CD14-positive monocyte (primary cell): Measurements from ENCODE around the gene NHERF2. TPM values are rescaled to one million over a fixed set of nuclear protein-coding genes. Genes with fewer than 3 reads are reported as not detected.

ENCODE experiments used
- DNase-seq, 3 donors: peaks; one replicate each; pipeline ENCODE4 v3.0.0-alpha.2; 2011 to 2022
- H2AFZ ChIP-seq: 2 replicates; pipeline ENCODE4 v1.6.0; 2012; ENCODE audit warnings: mild to moderate bottlenecking, low read depth, low read length, inconsistent platforms; ENCODE audit not compliant: insufficient read depth, poor library complexity, severe bottlenecking
- H3K27ac ChIP-seq, 2 donors: 1 replicate in 1 of 2; 2 replicates in 1 of 2; pipeline ENCODE4 v1.5.1; 2012 to 2013; ENCODE audit warnings: low read length in 2 of 2, control low read depth in 1 of 2, inconsistent platforms in 1 of 2, low read depth in 1 of 2, mild to moderate bottlenecking in 1 of 2
- H3K27me3 ChIP-seq, 2 donors: one replicate each; pipeline versions ENCODE4 v1.6.0 to v1.6.1; 2011 to 2013; ENCODE audit warnings: low read length in 2 of 2; ENCODE audit not compliant: control insufficient read depth in 2 of 2, insufficient read depth in 2 of 2
- H3K36me3 ChIP-seq, 2 donors: replicated peaks in 1 of 2; 1 replicate in 1 of 2; 2 replicates in 1 of 2; pipeline versions ENCODE4 v1.5.1 to v1.6.1; 2012 to 2013; ENCODE audit warnings: low read length in 2 of 2, control low read depth in 1 of 2, inconsistent platforms in 1 of 2, mild to moderate bottlenecking in 1 of 2; ENCODE audit not compliant: insufficient read depth in 2 of 2, control insufficient read depth in 1 of 2
- H3K4me1 ChIP-seq, 2 donors: 1 replicate in 1 of 2; 2 replicates in 1 of 2; pipeline versions ENCODE4 v1.5.1 to v1.6.1; 2012 to 2013; ENCODE audit warnings: low read length in 2 of 2, control low read depth in 1 of 2, inconsistent platforms in 1 of 2, mild to moderate bottlenecking in 1 of 2, moderate library complexity in 1 of 2; ENCODE audit not compliant: insufficient read depth in 2 of 2, control insufficient read depth in 1 of 2
- H3K4me2 ChIP-seq: replicated peaks from 2 replicates; pipeline ENCODE3; 2012; ENCODE audit warnings: low read length, moderate library complexity, mild to moderate bottlenecking; ENCODE audit not compliant: poor library complexity, severe bottlenecking; ENCODE audit errors: extremely low read depth
- H3K4me3 ChIP-seq, 3 experiments: fragments of 200-600 bp in 1 of 3; sonication (generic) in 1 of 3; replicated peaks in 1 of 3; 1 replicate in 2 of 3; 2 replicates in 1 of 3; pipeline ENCODE4 v1.5.1; 2011 to 2013; ENCODE audit warnings: low read length in 3 of 3, mild to moderate bottlenecking in 3 of 3, control low read depth in 2 of 3, low read depth in 2 of 3, inconsistent platforms in 1 of 3, moderate library complexity in 1 of 3
- H3K79me2 ChIP-seq: 2 replicates; pipeline ENCODE4 v1.6.0; 2012; ENCODE audit warnings: mild to moderate bottlenecking, control low read depth, inconsistent platforms, low read length, moderate library complexity; ENCODE audit not compliant: insufficient read depth
- H3K9ac ChIP-seq: 2 replicates; pipeline ENCODE4 v1.6.0; 2017; ENCODE audit warnings: low read length, mild to moderate bottlenecking; ENCODE audit not compliant: insufficient read depth, poor library complexity, severe bottlenecking
- H3K9me3 ChIP-seq, 2 donors: replicated peaks in 1 of 2; 1 replicate in 1 of 2; 2 replicates in 1 of 2; pipeline versions ENCODE4 v1.5.1 to v1.6.1; 2012 to 2013; ENCODE audit warnings: low read length in 2 of 2, control low read depth in 1 of 2; ENCODE audit not compliant: control insufficient read depth in 1 of 2, insufficient read depth in 1 of 2
- H4K20me1 ChIP-seq: 2 replicates; pipeline ENCODE4 v1.6.0; 2012; ENCODE audit warnings: mild to moderate bottlenecking, low read length, control low read depth, moderate library complexity; ENCODE audit not compliant: insufficient read depth
- H3K27ac Mint-ChIP-seq, 7 donors: one replicate each; pipeline ENCODE4 v1.8.0; 2020; ENCODE audit warnings: mild to moderate bottlenecking in 7 of 7, mixed read lengths in 7 of 7, moderate library complexity in 6 of 7, inconsistent platforms in 2 of 7
- H3K27me3 Mint-ChIP-seq, 3 donors: one replicate each; pipeline ENCODE4 v1.8.0; 2021 to 2022; ENCODE audit warnings: low read depth in 3 of 3, mild to moderate bottlenecking in 3 of 3, mixed read lengths in 3 of 3, moderate library complexity in 3 of 3, inconsistent platforms in 1 of 3
- H3K36me3 Mint-ChIP-seq, 2 donors: one replicate each; pipeline ENCODE4 v1.8.0; 2020; ENCODE audit warnings: mixed read lengths in 2 of 2, inconsistent platforms in 1 of 2, mild to moderate bottlenecking in 1 of 2
- H3K4me1 Mint-ChIP-seq: one replicate; pipeline ENCODE4 v1.8.0; 2020; ENCODE audit warnings: mild to moderate bottlenecking, mixed read lengths
- H3K4me3 Mint-ChIP-seq, 2 donors: one replicate each; pipeline ENCODE4 v1.8.0; 2020; ENCODE audit warnings: mild to moderate bottlenecking in 2 of 2, mixed read lengths in 2 of 2, moderate library complexity in 1 of 2
- H3K9me3 Mint-ChIP-seq, 7 donors: one replicate each; pipeline ENCODE4 v1.8.0; 2020 to 2022; ENCODE audit warnings: mixed read lengths in 7 of 7, mild to moderate bottlenecking in 6 of 7, moderate library complexity in 6 of 7, inconsistent platforms in 2 of 7
- WGBS: methylation state at CpG from one replicate; pipeline ENCODE4 v1.1.5; 2013; ENCODE audit warnings: missing lambda C conversion rate; ENCODE audit not compliant: insufficient coverage; 5-methylcytosine and 5-hydroxymethylcytosine counted together
- intact Hi-C, 2 donors: fragments of 100-400 bp; cut with micrococcal nuclease; formaldehyde crosslinking; loops; one replicate each; pipeline versions ENCODE4 v1.15.0 to v1.15.1; 2023
- polyA plus RNA-seq, 3 donors: library from polyadenylated mRNA; depleted of rRNA in 1 of 3; unstranded in 2 of 3; stranded (reverse) in 1 of 3; fragments of 300-500 nt in 2 of 3; fragments of >200 nt in 1 of 3; fragmentation: Illumina TruSeq in 2 of 3; gene quantifications; 1 replicate in 2 of 3; 2 replicates in 1 of 3; pipeline ENCODE4 v1.2.3, GENCODE V29; 2012 to 2021
- TF ChIP-seq, protein P1 (sequence below): fragments of 200-600 bp; IDR thresholded peaks from one replicate; pipeline ENCODE4 v1.8.0; 2022; ENCODE audit warnings: antibody characterized with exemption, mild to moderate bottlenecking

Gene NHERF2
- polyA plus RNA-seq, 3 donors, result 0.66 to 8.2 (median 0.78) TPM

DNA sequence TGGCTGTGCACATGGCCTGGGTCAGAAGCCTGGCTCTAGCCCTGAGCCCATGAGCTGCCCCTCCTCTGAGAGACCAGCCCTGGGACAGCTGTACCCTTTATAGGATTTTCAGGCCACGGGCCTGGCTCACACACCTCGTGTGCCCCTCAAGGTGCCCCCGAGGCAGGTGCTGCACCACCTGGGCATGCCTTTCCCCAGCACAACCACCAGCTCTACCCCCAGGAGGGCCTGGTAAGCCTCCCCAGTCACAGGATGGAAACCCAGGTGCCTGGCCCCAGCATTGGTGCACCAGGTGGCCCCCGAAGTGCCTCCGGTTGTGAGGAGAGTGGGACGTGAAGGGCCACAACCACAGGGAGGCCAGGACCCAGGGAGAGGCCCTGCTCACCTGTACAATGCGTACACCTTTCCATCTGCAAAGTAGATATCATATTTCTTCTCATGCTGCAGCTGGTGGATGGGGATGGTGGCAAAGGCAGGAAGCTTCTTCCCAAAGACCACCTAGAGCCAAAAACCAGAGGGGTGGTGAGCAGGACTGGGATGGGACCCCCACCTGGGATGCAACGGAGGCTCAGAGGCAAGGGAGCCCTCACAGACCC is 23.4 kb upstream of the NHERF2 start:
- Histone ChIP-seq H4K20me1 (peaks cover 63% of the 10 kb centered on the region), H3K4me2 (no peak overlapping the region), H3K4me1 (peaks cover 21 to 44% of the 10 kb centered on the region in 2 donors), H3K9ac (no peak overlapping the region), H3K27me3 (no peaks in the 10 kb centered on the region), H3K9me3 (no peaks in the 10 kb centered on the region), H3K79me2 (peaks cover 49% of the 10 kb centered on the region), H3K36me3 (peaks cover 44 to 51% of the 10 kb centered on the region in 2 donors), H2AFZ (no peak overlapping the region), H3K4me3 (no peak overlapping the region), H3K27ac (no peak overlapping the region)
- no peak overlapping the region for H3K4me3 Mint-ChIP-seq
- peaks cover 0 to 1% (median 0%) of the 10 kb centered on the region in 3 donors for H3K27me3 Mint-ChIP-seq
- DNase-seq, result no peak
- H3K4me1 Mint-ChIP-seq, result peaks cover 35% of the 10 kb centered on the region
- intact Hi-C loops, result loop anchor here (10.0 kb wide), 2 partner anchors 241 to 251 kb away; partner anchors contain the start of gene ECI1 (in 1 of the 2)
- peaks cover 28 to 50% of the 10 kb centered on the region in 2 donors for H3K36me3 Mint-ChIP-seq
- no peak overlapping the region for H3K27ac Mint-ChIP-seq
- H3K9me3 Mint-ChIP-seq, result peaks cover 0 to 2% (median 0%) of the 10 kb centered on the region in 7 donors
- TF ChIP-seq, protein P1, sequence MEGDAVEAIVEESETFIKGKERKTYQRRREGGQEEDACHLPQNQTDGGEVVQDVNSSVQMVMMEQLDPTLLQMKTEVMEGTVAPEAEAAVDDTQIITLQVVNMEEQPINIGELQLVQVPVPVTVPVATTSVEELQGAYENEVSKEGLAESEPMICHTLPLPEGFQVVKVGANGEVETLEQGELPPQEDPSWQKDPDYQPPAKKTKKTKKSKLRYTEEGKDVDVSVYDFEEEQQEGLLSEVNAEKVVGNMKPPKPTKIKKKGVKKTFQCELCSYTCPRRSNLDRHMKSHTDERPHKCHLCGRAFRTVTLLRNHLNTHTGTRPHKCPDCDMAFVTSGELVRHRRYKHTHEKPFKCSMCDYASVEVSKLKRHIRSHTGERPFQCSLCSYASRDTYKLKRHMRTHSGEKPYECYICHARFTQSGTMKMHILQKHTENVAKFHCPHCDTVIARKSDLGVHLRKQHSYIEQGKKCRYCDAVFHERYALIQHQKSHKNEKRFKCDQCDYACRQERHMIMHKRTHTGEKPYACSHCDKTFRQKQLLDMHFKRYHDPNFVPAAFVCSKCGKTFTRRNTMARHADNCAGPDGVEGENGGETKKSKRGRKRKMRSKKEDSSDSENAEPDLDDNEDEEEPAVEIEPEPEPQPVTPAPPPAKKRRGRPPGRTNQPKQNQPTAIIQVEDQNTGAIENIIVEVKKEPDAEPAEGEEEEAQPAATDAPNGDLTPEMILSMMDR, result no peak
- 93% methylated on average over 4 of the region's 8 CpGs for WGBS

DNA sequence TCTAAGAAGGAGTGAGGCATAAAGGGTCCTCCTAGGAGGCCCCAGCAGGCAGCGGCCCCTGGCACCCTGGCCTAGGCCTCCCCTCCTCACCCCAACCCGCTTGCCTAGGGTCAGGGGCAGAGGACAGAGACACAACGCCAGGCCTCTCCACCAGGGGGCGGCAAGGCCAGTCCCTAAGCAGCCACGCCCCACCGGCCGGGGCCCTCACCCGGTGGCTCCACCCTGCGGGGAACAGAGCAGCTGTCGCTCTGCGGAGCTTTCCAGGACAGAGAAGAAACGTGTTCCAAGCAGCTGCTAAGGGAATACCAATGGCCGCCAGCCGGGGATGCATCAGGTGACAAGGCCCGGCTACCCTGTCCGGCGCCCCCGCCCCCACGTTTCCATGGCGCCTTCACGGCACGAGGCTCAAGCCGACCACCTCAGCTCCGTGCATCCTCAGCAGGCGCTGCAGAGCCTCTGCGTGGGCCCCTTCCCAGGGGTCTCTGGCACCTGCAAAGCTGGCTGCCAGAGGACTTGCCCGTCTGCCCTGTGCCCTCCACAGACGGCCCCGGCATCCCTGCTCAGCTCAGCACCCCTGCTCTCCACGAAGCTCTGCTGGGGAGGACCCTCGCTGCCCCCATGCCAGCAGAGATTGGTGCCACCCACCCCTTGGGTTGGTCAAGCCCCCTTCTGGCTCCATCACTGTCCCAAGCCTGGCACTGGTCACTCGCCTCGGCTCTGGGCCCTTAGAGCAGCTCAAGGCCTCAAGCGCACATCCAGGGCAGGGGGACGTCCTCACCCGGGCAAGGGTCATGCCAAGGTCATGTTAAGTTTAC is 22.7 kb upstream of the NHERF2 start:
- intact Hi-C loops, result loop anchor here (10.0 kb wide), 2 partner anchors 241 to 251 kb away; partner anchors contain the start of gene ECI1 (in 1 of the 2)
- no peak overlapping the region for H2AFZ ChIP-seq
- 42% methylated on average over 36 of the region's 36 CpGs for WGBS
- DNase-seq, result peak; percentile 86 to 91 (median 87)
- H3K9me3 Mint-ChIP-seq, result peaks cover 0 to 2% (median 0%) of the 10 kb centered on the region in 7 donors
- no peak overlapping the region for H3K9ac ChIP-seq
- no peaks in the 10 kb centered on the region for H3K27me3 ChIP-seq
- H3K36me3 ChIP-seq, result peaks cover 39 to 44% of the 10 kb centered on the region in 2 donors
- no peak overlapping the region for H3K4me3 Mint-ChIP-seq
- TF ChIP-seq, protein P1, result peak; percentile 99
- no peaks in the 10 kb centered on the region for H3K9me3 ChIP-seq
- peaks cover 22 to 43% of the 10 kb centered on the region in 2 donors for H3K36me3 Mint-ChIP-seq
- H3K4me1 Mint-ChIP-seq, result peaks cover 41% of the 10 kb centered on the region
- H3K79me2 ChIP-seq, result peaks cover 56% of the 10 kb centered on the region
- H3K4me3 ChIP-seq, result peak overlapping the region in 1 of 3 experiments; percentile 36
- peaks cover 0 to 1% (median 0%) of the 10 kb centered on the region in 3 donors for H3K27me3 Mint-ChIP-seq
- no peak overlapping the region for H3K27ac ChIP-seq
- peak overlapping the region; percentile 48 for H3K4me2 ChIP-seq
- H3K27ac Mint-ChIP-seq, result peak overlapping the region in 2 of 7 donors; percentile 12 to 77
- peaks cover 28 to 51% of the 10 kb centered on the region in 2 donors for H3K4me1 ChIP-seq
- H4K20me1 ChIP-seq, result peaks cover 67% of the 10 kb centered on the region
